ENCODE data around the gene RMC1. TPM values are rescaled to one million over a fixed set of nuclear protein-coding genes. Genes with fewer than 3 reads are reported as not detected.
"Not testable (repeated sequence)": the region's sequence is repeated elsewhere in the genome, so short reads cannot be mapped to it uniquely, and the experiment has no call there.

RMC1 gene
- total and polyA plus RNA-seq, 5 donors from 2014 or later, result 36.8 to 62.1 (median 46.7) TPM

DNA sequence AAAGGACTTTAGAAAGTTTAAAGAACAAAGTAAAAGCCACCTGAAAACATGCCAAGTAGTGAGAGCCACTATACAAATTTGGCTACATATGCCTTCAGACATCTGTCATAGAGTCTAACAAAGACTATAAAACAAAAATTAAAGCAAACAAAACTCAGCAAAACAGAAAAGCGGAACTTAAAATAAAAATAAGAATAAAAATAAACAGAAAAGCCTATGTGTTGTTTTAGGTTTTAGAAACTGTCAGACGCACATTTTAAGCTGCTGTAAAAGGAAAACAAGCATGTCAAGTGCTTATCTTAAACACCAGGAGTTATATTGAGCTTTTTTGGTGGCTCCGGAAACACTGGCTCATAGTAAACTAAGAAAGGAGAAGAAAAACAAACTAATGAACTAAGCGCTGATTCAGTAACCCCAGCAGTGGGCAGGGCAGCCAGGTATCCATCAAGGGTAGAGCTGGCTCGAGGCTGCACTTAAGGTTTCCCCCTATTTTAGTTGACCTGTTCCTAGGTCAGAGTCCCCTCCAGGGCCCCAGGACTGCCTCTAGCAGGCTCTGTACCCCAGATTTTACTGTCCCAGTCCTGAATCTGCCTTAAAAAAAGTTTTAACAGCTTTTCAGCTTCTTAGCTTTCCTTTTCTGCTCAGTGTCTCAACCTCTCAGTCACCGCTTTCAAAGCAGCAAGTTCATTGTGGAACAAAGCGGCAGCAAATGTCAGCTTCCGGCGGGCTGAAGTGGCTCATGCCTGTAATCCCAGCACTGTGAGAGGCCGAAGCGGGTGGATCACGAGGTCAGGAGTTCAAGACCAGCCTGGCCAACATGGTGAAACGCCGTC lies 15.4 kb upstream of the RMC1 start:
- Histone ChIP-seq H3K4me3 (ENCODE audit: low read depth, low read length) (peak overlapping the region; percentile 66), H3K27me3 (ENCODE audit: control insufficient read depth, insufficient read depth, low read length) (no peaks in the 10 kb centered on the region), H3K4me1 (ENCODE audit: control insufficient read depth, insufficient read depth, low read length, poor library complexity, severe bottlenecking) (peaks cover 10% of the 10 kb centered on the region), H3K36me3 (ENCODE audit: control insufficient read depth, insufficient read depth, low read length) (no peaks in the 10 kb centered on the region), H3K27ac (ENCODE audit: insufficient read depth, low read length, poor library complexity, severe bottlenecking) (peak overlapping the region; percentile 68), H3K9me3 (ENCODE audit: control insufficient read depth in 2 of 2, low read length in 2 of 2) (no peaks in the 10 kb centered on the region)
- Mint-ChIP-seq H3K4me1 (peaks cover 9 to 27% (median 20%) of the 10 kb centered on the region in 4 donors), H3K9me3 (peaks cover 0 to 4% (median 0%) of the 10 kb centered on the region in 7 donors), H3K4me3 (peak overlapping the region; percentile 71 to 82 (median 78)), H3K36me3 (peaks cover 4% of the 10 kb centered on the region), H3K27ac (peak overlapping the region; percentile 91 to 94 (median 92)), H3K27me3 (peaks cover 5% of the 10 kb centered on the region)
- DNase-seq (peak in 2 of 3 donors; percentile 42 to 73), ATAC-seq (ENCODE audit: low read depth in 2 of 2) (peak; percentile 76)

DNA sequence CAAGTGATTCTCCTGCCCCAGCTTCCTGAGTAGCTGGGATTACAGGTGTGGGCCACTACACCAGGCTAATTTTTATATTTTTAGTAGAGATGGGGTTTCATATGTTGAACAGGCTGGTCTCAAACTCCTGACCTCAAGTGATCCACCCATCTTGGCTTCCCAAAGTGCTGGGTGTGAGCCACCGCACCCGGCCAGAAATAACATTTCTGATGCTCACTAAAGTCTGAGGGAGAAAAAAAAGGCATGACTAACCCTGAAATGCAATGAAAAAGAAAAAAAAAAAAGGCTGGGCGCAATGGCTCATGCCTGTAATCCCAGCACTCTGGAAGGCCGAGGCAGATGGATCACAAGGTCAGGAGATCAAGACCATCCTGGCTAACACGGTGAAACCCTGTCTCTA lies 13.7 kb upstream of the RMC1 start:
- H3K4me3 Mint-ChIP-seq; H3K4me3 ChIP-seq (ENCODE audit: low read depth, low read length); H3K9me3 ChIP-seq (ENCODE audit: control insufficient read depth in 2 of 2, low read length in 2 of 2); H3K9me3 Mint-ChIP-seq; H3K27ac ChIP-seq (ENCODE audit: insufficient read depth, low read length, poor library complexity, severe bottlenecking); H3K27me3 ChIP-seq (ENCODE audit: control insufficient read depth, insufficient read depth, low read length); ATAC-seq (ENCODE audit: low read depth in 2 of 2); H3K27ac Mint-ChIP-seq; H3K27me3 Mint-ChIP-seq; DNase-seq; H3K4me1 ChIP-seq (ENCODE audit: control insufficient read depth, insufficient read depth, low read length, poor library complexity, severe bottlenecking); H3K36me3 ChIP-seq (ENCODE audit: control insufficient read depth, insufficient read depth, low read length); H3K36me3 Mint-ChIP-seq: not testable (repeated sequence)
- peaks cover 9 to 23% (median 18%) of the 10 kb centered on the region in 4 donors for H3K4me1 Mint-ChIP-seq

DNA sequence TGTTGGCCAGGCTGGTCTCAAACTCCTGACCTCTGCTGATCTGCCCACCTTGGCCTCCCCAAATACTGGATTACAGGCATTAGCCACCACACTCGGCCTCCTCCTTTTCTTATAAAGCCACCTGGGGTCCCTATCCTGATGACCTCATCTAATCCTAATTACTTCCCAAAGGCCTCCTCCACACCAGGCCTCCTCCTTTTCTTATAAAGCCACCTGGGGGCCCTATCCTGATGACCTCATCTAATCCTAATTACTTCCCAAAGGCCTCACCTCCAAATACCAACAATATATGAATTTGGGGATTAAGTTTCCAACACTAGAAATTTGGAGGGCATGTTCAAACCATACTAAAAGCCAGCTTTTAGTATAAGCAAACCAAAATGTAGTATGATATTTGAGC lies 9.7 kb upstream of the RMC1 start:
- Histone ChIP-seq H3K4me1 (ENCODE audit: control insufficient read depth, insufficient read depth, low read length, poor library complexity, severe bottlenecking) (peaks cover 3% of the 10 kb centered on the region), H3K4me3 (ENCODE audit: low read depth, low read length) (no peak overlapping the region), H3K36me3 (ENCODE audit: control insufficient read depth, insufficient read depth, low read length) (no peaks in the 10 kb centered on the region), H3K27ac (ENCODE audit: insufficient read depth, low read length, poor library complexity, severe bottlenecking) (no peak overlapping the region), H3K27me3 (ENCODE audit: control insufficient read depth, insufficient read depth, low read length) (no peaks in the 10 kb centered on the region), H3K9me3 (ENCODE audit: control insufficient read depth in 2 of 2, low read length in 2 of 2) (no peaks in the 10 kb centered on the region)
- ATAC-seq (ENCODE audit: low read depth in 2 of 2) (no peak), DNase-seq (no peak)
- Mint-ChIP-seq H3K9me3 (peaks cover 0 to 4% (median 0%) of the 10 kb centered on the region in 7 donors), H3K4me1 (peaks cover 0 to 6% (median under 1%) of the 10 kb centered on the region in 4 donors), H3K27me3 (peaks cover 15% of the 10 kb centered on the region), H3K4me3 (no peak overlapping the region), H3K36me3 (no peaks in the 10 kb centered on the region), H3K27ac (no peak overlapping the region)

DNA sequence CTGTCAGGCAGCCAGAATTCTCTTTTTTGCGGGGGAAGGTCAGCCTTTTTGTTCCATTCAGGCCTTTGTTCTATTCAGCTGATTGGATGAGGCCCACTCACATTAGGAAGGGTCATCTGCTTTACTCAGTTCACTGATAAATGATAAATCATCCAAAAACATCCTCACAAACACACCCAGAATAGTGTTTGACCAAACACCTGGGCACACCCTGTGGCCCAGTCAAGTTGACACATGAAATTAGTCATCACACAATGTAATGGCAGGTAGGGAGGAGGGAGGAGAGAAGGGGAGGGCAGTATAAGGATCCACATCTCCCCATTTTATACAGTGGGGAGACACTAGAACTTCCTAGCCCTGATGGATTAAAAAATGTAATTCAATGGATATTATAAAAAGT lies 8.3 kb upstream of the RMC1 start:
- peaks cover 0 to 14% (median 5%) of the 10 kb centered on the region in 4 donors for H3K4me1 Mint-ChIP-seq
- H3K36me3 ChIP-seq (ENCODE audit: control insufficient read depth, insufficient read depth, low read length), result no peaks in the 10 kb centered on the region
- peaks cover 5% of the 10 kb centered on the region for H3K4me1 ChIP-seq (ENCODE audit: control insufficient read depth, insufficient read depth, low read length, poor library complexity, severe bottlenecking)
- no peak overlapping the region for H3K27ac ChIP-seq (ENCODE audit: insufficient read depth, low read length, poor library complexity, severe bottlenecking)
- DNase-seq (no peak), ATAC-seq (ENCODE audit: low read depth in 2 of 2) (no peak)
- no peak overlapping the region for H3K4me3 ChIP-seq (ENCODE audit: low read depth, low read length)
- peaks cover 0 to 4% (median 0%) of the 10 kb centered on the region in 7 donors for H3K9me3 Mint-ChIP-seq
- no peaks in the 10 kb centered on the region for H3K9me3 ChIP-seq (ENCODE audit: control insufficient read depth in 2 of 2, low read length in 2 of 2)
- H3K27me3 Mint-ChIP-seq, result peaks cover 17% of the 10 kb centered on the region
- H3K27me3 ChIP-seq (ENCODE audit: control insufficient read depth, insufficient read depth, low read length), result no peaks in the 10 kb centered on the region
- H3K27ac Mint-ChIP-seq, result no peak overlapping the region
- no peaks in the 10 kb centered on the region for H3K36me3 Mint-ChIP-seq
- H3K4me3 Mint-ChIP-seq, result no peak overlapping the region

DNA sequence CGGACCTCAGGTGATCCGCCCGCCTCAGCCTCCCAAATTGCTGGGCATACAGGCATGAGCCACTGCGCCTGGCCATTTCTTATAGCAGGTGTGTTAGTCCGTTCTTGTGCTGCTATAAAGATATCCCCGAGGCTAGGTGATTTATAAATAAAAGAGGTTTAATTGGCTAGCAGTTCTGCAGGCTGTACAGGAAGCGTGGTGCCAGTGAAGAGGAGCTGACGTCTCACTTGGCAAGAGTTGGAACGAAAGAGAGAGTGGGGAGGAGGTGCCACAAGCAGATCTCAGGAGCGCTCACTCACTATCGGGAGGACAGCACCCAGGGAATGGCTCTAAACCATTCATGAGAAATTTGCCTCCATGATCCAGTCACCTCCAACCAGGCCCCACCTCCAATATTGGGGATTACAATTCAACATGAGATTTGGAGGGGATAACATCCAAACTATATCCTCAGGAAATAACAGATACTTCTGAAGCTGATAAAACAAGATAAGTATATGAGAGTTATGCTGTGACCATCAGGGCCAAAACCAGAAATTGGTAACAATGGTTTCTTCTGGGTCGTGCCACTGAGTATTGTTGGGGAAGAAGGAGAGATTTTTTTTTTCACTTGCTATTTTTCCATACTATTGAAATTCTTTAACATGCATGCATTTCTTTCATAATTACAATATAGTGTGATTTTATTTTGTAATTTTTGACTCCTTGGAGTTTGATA lies 7.4 kb upstream of the RMC1 start:
- H3K27me3 Mint-ChIP-seq, result peaks cover 12% of the 10 kb centered on the region
- Histone ChIP-seq H3K27me3 (ENCODE audit: control insufficient read depth, insufficient read depth, low read length) (no peaks in the 10 kb centered on the region), H3K36me3 (ENCODE audit: control insufficient read depth, insufficient read depth, low read length) (no peaks in the 10 kb centered on the region), H3K4me3 (ENCODE audit: low read depth, low read length) (no peak overlapping the region), H3K27ac (ENCODE audit: insufficient read depth, low read length, poor library complexity, severe bottlenecking) (no peak overlapping the region), H3K4me1 (ENCODE audit: control insufficient read depth, insufficient read depth, low read length, poor library complexity, severe bottlenecking) (peaks cover 5% of the 10 kb centered on the region), H3K9me3 (ENCODE audit: control insufficient read depth in 2 of 2, low read length in 2 of 2) (no peaks in the 10 kb centered on the region)
- DNase-seq (no peak), ATAC-seq (ENCODE audit: low read depth in 2 of 2) (no peak)
- peaks cover 0 to 14% (median 5%) of the 10 kb centered on the region in 4 donors for H3K4me1 Mint-ChIP-seq
- H3K36me3 Mint-ChIP-seq, result no peaks in the 10 kb centered on the region
- H3K9me3 Mint-ChIP-seq, result peaks cover 0 to 4% (median 0%) of the 10 kb centered on the region in 7 donors
- no peak overlapping the region for H3K27ac Mint-ChIP-seq
- peak overlapping the region in 1 of 4 donors; percentile 22 for H3K4me3 Mint-ChIP-seq

DNA sequence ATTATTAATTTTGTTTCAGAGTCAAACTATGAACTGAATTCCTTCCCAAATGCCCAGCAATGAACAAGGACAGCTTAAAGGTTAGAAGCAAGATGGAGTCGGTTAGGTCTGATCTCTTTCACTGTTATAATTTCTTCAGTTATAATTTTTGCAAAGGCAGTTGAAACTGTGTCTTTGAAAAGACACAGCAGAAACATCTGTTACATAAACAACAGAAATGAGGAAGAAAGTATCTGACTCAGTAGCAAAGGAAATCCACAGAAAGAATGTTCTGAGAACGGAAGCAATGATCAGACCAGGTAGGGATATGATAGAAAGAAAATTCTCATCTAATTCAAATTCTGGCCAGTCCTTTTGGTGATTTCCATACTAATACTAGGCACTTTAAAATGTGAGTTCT lies 5.2 kb upstream of the RMC1 start:
- no peaks in the 10 kb centered on the region for H3K36me3 Mint-ChIP-seq
- H3K4me1 Mint-ChIP-seq, result peaks cover 0 to 29% (median 12%) of the 10 kb centered on the region in 4 donors
- no peaks in the 10 kb centered on the region for H3K9me3 Mint-ChIP-seq
- no peak overlapping the region for H3K27ac Mint-ChIP-seq
- no peak overlapping the region for H3K27ac ChIP-seq (ENCODE audit: insufficient read depth, low read length, poor library complexity, severe bottlenecking)
- no peaks in the 10 kb centered on the region for H3K36me3 ChIP-seq (ENCODE audit: control insufficient read depth, insufficient read depth, low read length)
- H3K27me3 ChIP-seq (ENCODE audit: control insufficient read depth, insufficient read depth, low read length), result no peaks in the 10 kb centered on the region
- no peak for DNase-seq
- H3K9me3 ChIP-seq (ENCODE audit: control insufficient read depth in 2 of 2, low read length in 2 of 2), result no peaks in the 10 kb centered on the region
- no peak for ATAC-seq (ENCODE audit: low read depth in 2 of 2)
- H3K4me3 Mint-ChIP-seq, result no peak overlapping the region
- no peak overlapping the region for H3K4me3 ChIP-seq (ENCODE audit: low read depth, low read length)
- H3K27me3 Mint-ChIP-seq, result peaks cover 12% of the 10 kb centered on the region
- peaks cover 12% of the 10 kb centered on the region for H3K4me1 ChIP-seq (ENCODE audit: control insufficient read depth, insufficient read depth, low read length, poor library complexity, severe bottlenecking)

DNA sequence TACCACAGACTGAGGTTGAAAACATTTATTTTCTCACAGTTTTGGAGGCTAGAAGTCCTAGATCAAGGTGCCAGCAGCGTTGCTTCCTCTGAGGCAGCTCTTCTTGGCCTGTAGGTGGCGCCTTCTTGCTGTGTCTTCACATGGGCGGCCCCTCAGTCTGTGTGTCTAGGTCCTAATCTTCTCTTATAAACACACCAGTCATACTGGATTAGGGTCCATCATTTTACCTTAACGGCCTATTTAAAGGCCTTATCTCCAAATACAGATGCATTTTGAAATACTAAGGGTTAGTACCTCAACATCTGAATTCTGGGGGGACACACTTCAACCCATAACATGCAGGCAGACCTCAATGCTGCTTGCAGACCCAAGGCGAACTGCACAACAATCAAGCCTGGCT lies 4.4 kb upstream of the RMC1 start:
- Histone ChIP-seq H3K4me3 (ENCODE audit: low read depth, low read length) (no peak overlapping the region), H3K9me3 (ENCODE audit: control insufficient read depth in 2 of 2, low read length in 2 of 2) (no peaks in the 10 kb centered on the region), H3K4me1 (ENCODE audit: control insufficient read depth, insufficient read depth, low read length, poor library complexity, severe bottlenecking) (peaks cover 14% of the 10 kb centered on the region), H3K27ac (ENCODE audit: insufficient read depth, low read length, poor library complexity, severe bottlenecking) (no peak overlapping the region), H3K36me3 (ENCODE audit: control insufficient read depth, insufficient read depth, low read length) (no peaks in the 10 kb centered on the region), H3K27me3 (ENCODE audit: control insufficient read depth, insufficient read depth, low read length) (no peaks in the 10 kb centered on the region)
- peaks cover 0 to 31% (median 12%) of the 10 kb centered on the region in 4 donors for H3K4me1 Mint-ChIP-seq
- H3K4me3 Mint-ChIP-seq, result peak overlapping the region in 2 of 4 donors; percentile 22 to 85
- peaks cover 14% of the 10 kb centered on the region for H3K27me3 Mint-ChIP-seq
- ATAC-seq (ENCODE audit: low read depth in 2 of 2), result peak; percentile 25 to 38
- peak; percentile 54 to 86 (median 77) for DNase-seq
- peak overlapping the region in 1 of 3 donors; percentile 39 for H3K27ac Mint-ChIP-seq
- H3K36me3 Mint-ChIP-seq, result no peaks in the 10 kb centered on the region
- H3K9me3 Mint-ChIP-seq, result no peaks in the 10 kb centered on the region
